CD4-positive, alpha-beta T cell treated with Interleukin-4 for 1 hour (primary cell): ENCODE measurements around the gene PLD2.
"Not testable (repeated sequence)": the region's sequence is repeated elsewhere in the genome, so short reads cannot be mapped to it uniquely, and the experiment has no call there.

Experiments
- DNase-seq, 2 donors: peaks; one replicate each; pipeline ENCODE4 v3.0.0-alpha.2; 2020 to 2022

PLD2 gene

DNA sequence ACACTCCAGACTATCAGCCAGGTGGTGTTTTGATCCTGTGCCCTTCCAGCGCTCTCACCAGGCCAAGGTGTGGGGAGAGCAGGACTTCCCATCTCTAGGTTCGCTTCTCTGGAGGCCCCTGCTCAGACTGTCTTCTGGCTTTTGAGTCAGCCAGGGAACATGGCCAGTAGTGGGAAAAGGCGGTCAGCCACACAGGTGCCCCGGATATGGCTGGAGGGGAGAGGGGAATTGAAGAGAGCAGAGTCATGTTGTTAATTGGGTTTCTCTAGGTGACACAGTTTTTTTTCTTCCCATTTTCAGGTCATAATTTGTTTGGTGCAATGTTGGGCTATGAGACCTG is 27.7 kb downstream of the PLD2 start:
- no peak for DNase-seq

DNA sequence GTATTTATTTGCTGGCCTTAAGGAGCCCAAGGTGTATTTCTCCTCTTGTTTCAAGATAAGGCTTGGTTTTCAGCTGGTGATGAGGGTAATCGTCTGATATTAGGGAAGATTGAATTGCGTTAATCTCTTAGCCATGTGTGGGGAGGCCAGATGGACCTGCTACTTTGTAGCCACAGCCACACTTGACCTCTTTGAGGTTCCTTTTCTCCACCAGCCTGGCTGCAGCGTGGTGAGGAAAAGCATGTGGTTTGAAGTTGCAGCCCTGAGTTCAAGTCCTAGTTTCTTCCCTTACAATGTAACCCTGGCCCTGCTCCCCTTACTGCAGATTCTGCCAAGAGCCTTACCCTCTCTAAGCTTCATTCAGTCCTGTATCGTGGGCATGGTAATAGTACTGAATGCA is 29.3 kb downstream of the PLD2 start:
- no peak for DNase-seq

DNA sequence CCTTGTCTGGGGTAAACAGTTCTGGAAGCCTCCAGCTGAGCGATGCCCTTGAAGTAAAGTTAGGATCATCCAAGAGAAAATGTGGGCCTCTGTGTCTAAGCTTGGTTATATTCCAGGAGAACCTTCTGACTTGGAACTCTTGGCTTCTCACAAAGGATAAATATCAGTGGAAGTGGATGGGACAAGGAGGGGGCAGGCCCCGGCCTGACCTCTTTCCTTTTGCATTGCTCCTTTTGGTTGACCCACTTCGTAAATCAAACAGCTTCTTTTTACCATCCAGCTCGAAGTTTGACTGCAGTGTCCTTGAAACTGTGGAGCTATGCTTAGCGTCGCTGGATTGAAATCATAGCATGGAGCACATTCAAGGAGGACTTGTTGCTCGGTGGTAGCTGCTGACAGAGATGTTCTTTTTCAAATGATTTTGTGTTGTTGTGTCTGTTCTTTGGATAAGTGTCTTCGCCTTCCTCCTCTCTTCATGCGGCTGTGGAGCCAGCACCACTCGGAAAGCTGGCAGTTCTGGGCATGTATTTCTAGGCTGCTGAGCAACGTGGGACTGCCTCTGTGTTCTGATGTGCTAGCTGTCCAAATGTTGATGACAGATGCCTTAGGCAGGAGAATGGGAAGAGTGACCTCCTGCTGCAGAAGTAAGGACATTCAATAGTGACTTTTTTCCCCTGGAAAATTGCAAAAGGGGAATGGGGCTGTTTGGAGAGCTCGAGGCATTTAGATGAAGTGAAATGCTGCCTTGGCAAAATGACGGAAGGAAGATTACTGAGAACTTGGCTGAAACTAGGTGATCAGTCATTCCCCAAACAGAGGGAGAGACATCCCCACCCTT is 30.7 kb downstream of the PLD2 start:
- no peak for DNase-seq

DNA sequence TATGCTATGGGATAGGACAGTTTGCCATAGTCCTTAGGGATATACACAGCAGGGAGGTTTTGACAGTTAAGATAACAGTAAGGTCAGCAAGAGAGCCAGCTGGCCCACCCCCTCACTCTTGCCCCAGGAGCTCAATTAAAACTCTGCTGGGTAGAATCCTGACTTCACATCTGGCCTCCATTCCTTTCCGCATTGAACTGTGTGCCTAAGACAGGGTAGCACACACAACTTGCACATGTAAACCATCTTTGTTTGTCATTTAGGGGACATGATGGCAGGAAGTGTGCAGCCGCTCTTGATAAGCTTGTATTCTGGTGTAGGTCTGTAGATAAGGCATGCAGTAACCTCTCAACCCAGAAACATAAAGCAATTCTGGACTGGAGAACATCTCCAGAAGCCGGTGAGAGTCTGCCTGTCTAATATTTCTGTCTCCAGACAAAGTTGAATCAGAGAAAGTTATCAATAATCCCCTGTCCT is 31.4 kb downstream of the PLD2 start:
- DNase-seq: no peak

DNA sequence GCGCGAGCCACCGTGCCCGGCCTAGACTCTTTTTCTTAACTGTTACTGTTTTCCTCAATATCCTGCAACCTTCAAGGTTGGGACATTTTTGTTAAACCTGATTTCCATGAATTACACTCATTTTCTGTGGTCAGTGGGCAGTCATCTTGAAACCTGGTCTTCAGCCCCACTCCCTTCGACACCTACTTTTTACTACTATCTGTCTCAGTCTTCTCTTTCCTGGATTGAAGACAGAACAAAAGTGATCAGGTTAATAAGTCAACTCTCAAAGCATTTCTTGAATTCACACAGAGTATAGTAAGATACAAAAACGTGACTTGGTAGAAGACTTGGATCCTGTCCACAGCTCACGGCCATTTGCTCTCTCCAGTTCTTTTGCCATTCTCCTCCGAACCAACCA is 32.3 kb downstream of the PLD2 start:
- no peak for DNase-seq

DNA sequence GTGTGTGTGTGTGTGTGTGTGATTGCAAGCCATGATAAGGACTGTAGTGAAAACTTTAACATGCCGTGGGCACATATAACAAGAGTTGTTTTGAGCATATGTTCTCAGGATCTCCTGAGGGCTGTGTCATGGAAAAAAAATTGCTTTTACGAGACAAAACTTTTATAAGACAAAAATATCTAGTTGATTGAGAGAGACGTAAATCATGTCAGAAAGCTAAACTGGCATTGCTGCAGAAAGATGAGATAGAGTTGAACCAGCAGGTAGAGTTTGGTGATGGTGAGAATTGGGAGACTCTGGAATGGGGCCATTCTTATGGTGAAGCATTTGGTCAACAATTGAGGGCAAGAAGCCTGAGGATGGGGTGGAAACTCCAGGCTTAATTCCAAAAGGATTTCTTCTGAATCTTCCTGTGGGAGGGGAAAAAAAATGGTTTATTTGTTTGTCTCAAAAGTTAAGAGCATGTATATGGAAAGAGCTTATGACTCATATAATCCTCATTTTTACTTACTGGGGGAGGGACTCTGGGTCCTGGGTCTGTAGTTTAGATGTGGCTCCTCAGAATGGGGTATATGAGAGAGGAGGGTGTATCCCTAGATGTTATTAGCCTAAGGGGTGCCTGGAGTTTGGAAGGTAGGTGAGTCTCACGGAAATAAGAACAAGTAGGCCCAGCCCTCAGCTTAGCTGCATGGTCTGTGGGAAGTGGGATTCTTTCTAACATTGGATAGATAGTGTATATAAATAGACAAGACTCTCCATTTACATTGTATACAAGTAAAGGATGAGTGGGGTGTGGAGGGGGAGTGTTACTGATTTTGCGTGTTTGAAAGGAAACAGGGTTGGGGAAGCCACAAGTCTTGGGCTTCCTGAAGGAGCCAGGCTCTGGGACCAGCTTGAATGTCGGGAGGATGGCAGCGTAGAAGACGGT is 33.3 kb downstream of the PLD2 start:
- DNase-seq: no peak

DNA sequence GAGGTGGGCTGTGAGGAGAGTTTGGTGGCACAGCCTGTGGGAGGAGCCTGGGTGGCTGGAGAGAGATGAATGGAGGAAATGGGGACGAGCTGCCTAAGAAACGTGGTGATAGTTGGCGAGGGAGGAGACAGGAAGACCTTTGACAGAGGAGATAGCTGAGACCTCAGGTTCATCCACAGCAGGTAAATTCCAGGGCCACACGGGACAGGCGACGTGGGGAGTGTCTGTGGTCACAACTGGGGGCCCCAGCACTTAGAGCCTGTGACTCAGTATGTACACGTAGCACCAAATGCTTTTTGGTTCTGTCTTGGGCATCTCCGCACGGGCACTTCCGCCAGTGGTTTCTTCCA is 33.9 kb downstream of the PLD2 start:
- DNase-seq: peak in 1 of 2 donors; percentile 11

DNA sequence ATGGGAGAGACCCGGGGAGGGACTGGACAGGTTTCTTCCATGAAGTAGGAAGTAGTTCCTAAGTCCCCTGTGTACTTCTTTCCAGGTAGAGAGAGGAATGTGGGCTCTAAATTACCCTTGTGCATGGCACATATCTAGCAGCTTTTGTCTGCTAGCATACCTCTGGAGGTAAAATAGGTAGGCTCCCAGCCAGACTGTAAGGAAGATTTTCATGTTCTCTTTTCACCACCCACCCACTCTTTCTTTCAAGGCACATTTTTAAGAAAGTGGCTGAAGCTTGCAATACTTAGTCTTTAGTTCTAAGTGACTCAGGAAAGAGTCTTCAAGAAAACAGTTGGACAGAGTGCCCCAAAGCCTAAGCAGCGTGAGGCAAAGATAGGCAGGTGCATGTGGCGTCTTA is 35.4 kb downstream of the PLD2 start:
- no peak for DNase-seq

DNA sequence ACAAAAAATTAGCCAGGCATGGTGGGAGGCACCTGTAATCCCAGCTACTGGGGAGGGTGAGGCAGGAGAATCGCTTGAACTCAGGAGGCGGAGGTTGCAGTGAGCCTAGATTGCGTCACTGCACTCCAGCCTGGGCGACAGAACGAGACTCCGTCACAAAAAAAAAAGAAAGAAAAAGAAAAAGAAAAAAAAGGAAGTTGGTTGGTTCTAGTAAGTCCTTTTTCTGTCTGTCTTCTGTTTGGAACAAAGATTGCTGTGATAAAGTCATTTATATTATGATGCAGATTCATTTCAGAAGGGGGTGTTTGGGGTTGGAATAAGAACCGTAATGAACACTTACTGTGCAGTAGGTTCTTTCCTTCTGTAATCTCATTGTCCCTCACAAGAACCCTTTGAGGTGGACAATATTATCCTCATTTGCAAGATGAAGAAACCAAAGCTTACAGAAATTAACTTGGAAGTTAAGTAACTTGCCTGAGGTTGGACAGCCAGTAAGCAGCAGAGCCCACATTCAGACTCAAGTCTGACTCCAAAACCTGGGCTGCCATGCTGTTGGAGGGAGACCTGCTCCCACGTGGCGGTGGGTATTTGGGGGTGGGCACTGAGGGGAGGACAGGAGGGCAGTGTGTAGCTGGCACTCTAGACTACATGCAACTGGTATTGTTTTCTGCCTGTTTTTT is 36.5 kb downstream of the PLD2 start:
- no peak for DNase-seq

DNA sequence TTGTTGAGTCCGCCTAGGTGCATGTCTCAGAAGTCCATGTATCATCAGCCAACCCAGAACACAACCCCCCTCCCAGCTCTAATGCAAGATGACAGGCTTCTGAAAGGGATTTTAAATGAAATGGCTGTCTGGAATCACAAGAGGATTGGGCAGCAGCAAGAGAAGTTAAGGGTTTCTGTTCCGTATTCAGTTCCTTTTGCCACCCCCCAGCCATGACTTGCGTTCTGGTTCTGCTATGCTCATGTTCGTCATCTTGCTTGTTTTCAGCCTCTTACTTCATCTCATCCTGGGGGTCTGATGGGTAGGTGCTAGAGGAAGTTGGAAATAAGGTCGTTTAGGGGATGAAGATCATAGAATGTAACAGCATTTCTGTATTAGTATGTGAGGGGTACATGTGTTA is 38.2 kb downstream of the PLD2 start:
- DNase-seq: peak in 1 of 2 donors; percentile 46

DNA sequence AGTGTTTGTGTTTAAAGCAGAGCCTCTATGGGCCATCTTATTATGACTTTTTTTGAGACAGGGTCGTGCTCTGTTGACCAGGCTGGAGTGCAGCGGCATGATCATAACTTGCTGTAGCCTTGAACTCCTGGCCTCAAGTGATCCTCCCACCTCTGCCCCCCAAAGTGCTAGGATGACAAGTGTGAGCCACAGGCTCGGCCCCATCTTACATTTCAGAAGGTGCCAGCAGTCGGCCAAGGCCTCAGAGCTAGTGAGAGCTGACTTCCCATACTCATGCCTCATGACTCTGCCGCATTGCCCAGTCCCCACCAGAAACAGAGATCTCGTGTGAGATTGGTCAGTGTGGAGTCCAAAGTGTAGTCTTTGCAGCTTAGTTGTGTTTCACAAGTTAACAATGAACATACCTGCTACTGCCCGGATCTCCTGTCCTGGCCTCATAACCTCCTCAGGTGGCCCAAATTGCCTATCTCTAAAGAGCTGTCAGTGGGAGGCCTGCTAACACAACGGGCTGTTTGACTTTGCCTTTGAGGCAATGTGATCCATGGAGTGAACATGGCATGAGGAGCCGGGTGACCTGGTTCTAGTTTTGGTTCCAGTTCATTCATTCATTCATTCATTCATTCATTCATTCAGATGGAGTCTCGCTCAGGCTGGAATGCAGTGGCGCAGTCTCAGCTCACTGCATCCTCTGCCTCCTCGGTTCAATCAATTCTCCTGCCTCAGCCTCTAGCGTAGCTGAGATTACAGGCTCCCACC is 39.9 kb downstream of the PLD2 start:
- no peak for DNase-seq

DNA sequence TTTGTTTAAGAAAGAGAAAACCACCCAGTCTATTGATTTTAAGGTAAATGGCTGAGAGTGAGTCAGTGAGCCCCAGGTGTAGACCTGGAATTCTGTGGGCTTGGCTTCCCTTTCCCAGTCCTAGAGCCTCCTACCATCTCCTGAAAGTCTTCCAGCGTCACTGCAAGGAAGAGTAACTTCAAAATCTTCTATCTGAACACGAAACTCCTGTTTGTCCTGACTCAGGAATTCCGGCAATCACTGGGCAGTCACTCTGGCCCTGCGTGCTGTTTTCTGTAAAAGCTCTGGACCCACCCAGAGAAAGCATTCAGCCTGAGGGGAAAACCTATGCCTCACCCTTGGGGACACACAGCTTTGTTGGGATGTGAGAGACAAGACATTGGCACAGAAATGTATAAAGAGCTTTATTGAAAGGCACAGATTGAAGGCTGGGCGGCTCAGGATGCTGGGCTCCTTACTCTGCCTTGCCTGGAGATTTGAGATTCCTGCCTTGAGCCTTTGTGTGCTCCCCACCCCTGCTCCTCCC is 42.1 kb downstream of the PLD2 start:
- no peak for DNase-seq

DNA sequence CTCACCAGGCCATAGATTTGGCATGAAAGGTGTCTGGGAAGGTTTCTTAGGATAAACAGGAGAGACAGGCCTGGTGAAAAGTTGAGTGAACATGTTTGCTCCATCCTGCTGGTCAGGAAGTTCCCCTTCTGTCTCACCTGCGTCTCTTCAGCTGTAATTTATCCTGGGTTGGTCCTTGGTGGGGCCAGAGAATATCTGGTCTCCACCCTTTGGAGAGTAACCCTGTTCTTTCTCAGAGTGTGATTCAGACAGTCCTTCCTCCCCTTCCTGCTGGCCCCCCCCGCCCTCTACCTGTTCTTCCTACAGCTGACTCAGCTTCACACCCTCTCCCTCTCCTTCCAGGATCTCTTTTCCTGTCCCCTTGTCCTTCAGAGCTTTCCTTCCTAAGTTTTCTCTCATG is 43.3 kb downstream of the PLD2 start:
- DNase-seq: no peak

DNA sequence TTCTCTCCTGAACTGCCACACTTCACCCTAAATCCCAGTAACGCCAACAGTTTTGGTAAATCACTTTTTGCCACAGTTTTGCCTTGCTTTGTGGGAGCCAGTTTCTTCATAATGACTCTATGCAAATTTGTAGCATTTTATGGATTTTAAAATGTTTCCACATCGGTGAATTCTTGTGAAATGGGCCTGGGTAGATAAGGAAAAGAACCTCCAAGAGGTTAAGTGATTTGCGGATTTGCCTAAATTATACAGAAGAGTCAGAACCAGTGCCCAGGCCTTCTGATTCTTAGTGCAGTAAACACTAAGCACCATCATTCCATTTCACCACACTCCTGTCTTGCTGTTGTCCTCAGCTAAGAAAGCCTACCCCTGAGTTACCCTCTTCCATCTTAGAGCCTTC is 44.1 kb downstream of the PLD2 start:
- no peak for DNase-seq

DNA sequence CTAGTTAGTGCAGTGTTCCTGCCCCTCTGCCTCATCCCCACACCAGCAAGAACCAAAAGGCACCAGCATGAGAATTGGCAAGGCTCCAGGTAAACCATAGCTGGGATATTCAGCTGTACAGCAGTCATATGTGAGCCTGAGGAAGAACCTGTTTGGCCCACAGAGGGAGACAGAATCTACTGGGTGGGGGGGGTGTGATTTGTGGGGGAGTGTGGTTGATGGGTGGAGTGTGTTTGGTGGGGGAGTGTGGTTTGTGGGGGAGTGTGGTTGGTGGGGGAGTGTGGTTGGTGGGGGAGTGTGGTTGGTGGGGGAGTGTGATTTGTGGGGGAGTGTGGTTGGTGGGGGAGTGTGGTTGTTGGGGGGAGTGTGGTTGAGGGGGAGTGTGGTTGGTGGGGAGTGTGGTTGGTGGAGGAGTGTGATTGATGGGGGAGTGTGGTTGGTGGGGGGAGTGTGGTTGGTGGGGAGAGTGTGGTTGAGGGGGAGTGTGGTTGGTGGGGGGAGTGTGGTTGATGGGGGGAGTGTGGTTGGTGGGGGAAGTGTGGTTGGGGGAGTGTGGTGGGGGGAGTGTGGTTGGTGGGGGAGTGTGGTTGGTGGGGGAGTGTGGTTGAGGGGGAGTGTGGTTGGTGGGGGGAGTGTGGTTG is 45.7 kb downstream of the PLD2 start:
- peak; percentile 14 to 51 for DNase-seq

DNA sequence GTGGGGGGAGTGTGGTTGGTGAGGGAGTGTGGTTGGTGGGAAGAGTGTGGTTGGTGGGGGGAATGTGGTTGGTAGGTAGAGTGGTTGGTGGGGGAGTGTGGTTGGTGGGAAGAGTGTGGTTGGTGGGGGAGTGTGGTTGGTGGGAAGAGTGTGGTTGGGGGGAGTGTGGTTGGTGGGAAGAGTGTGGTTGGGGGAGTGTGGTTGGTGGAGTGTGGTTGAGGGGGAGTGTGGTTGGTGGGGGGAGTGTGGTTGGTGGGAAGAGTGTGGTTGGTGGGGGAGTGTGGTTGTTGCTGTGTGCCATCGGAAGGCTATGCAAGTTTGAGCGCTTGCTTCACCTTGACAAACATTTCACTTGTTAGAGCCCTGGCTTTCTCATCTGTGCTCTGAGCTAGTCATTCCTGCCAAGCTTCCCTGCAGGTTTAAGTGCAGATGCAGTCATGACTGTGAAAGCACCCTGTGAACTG is 46.3 kb downstream of the PLD2 start:
- DNase-seq: peak; percentile 23 to 59

DNA sequence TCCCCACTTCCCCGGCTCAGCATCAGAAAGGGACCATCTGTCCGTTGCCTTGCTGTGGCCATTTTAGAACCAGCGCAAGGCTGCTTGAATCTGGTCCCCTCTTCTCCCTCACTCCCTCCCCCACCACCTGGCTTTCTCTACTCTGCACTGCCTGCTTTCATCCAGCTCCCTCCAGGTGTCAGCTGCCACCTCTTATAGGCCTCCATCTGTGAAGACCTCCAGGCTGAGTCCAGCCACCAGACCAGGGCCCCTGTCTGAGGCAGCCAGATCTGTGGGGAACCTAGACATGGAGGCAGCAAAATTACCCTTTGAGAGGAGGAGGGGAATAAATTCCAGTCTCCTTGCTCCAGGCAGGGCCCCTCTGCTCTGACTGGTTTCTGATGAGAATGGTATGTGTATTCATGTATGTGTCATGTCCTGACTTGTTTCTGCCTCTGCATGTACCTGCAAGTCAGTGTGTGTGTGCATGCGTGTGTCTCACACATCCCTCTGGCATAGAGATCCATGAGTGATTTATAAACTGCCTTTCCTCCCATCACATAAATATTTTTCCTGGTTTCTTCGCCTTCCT is 47.2 kb downstream of the PLD2 start:
- DNase-seq: no peak

DNA sequence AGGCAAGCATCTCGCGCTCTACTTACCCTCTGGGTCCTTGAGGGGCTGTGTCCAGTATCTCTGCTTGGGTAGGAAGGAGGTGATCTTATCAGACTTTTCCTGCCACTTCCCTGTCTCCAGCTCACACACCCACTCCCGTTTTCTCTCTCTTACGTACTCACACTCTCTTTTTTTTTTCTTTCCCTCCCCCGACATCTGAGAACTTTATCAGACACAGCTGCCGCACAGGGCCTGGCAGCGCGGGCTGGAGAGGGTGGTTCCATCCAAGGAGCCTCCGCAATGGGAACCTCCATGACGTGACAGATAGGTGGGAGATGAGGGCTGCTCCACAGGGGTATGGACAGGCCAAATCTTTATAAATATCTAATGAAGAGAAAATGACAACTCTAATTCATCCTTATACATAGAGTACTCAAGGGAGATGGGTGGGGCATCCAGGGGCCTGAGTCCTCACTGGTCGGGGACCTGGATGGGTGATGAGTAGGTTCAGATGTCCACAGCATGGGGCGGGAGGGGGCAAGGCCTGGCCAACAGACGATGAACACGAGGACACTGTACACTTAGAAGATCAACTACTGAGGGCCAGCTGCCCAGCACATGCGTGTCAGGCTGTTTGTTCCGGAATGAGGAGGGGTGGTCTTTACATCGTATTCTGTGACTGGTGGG is 49.5 kb downstream of the PLD2 start:
- DNase-seq: no peak

DNA sequence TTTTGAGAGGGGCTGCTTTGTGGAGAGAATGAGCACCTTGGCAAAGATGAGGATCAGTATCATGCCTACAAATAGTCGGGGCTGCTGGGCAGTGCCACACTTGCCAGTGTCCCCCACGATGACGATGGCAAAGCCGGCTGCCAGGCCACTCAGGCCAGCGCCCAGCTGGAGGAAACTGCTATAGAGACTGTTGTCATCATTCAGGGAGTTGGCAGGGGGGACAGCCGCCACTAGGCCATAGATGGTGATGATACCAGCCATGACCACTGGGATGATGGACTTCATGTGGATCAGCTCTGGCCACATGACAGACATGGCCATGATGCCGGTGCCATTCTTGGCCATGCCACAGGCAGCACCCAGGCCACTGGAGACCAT is 50.0 kb downstream of the PLD2 start:
- no peak for DNase-seq

DNA sequence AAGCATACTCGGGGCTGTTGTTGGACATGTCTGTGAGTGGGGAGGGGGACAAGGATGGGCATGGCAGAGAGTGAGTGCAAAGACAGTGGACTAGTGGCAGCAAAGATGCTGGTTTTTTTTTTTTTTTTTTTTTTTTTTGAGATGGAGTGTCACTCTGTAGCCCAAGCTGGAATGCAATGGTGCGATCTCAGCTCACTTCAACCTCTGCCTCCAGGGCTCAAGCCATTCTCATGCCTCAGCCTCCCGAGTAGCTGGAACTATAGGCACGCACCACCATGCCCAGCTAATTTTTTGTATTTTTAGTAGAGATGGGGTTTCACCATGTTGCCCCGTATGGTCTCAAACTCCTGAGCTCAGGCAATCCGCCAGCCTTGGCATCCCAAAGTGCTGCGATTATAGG is 50.4 kb downstream of the PLD2 start:
- DNase-seq: not testable (repeated sequence)
